CD4-positive, alpha-beta T cell treated with Interleukin-15 for 1 hour (primary cell): ENCODE measurements around the gene KIF25.

Experiments
- DNase-seq: peaks from one replicate; pipeline ENCODE4 v3.0.0-alpha.2; 2020

The KIF25 gene

GRCh38 chr6:168053086-168053956, 55.9 kb downstream of the KIF25 start:
- no peak for DNase-seq

GRCh38 chr6:168053957-168054471, 56.5 kb downstream of the KIF25 start:
- no peak for DNase-seq

- no peak for DNase-seq
Observed at GRCh38 chr6:168054765-168055560, 57.5 kb downstream of the KIF25 start.

- no peak for DNase-seq
Observed at GRCh38 chr6:168055696-168056489, 58.4 kb downstream of the KIF25 start.

GRCh38 chr6:168056892-168057527, 59.5 kb downstream of the KIF25 start:
- DNase-seq: no peak

GRCh38 chr6:168057836-168058235, 60.4 kb downstream of the KIF25 start:
- DNase-seq: no peak

- DNase-seq: no peak
Observed at GRCh38 chr6:168058691-168059551, 61.5 kb downstream of the KIF25 start.

- DNase-seq: no peak
Observed at GRCh38 chr6:168060521-168060931, 63.1 kb downstream of the KIF25 start.

GRCh38 chr6:168061269-168062210, 64.1 kb downstream of the KIF25 start:
- DNase-seq: no peak

GRCh38 chr6:168062346-168063289, 65.1 kb downstream of the KIF25 start:
- no peak for DNase-seq

- no peak for DNase-seq
Observed at GRCh38 chr6:168063431-168063830, 66.0 kb downstream of the KIF25 start.

GRCh38 chr6:168064226-168064807, 66.8 kb downstream of the KIF25 start:
- DNase-seq: no peak

GRCh38 chr6:168067081-168067759, 69.7 kb downstream of the KIF25 start:
- no peak for DNase-seq

- no peak for DNase-seq
Observed at GRCh38 chr6:168070804-168071203, 73.3 kb downstream of the KIF25 start.

GRCh38 chr6:168071620-168072019, 74.1 kb downstream of the KIF25 start:
- no peak for DNase-seq

GRCh38 chr6:168072261-168072660, 74.8 kb downstream of the KIF25 start:
- no peak for DNase-seq

- DNase-seq: no peak
Observed at GRCh38 chr6:168072730-168073129, 75.3 kb downstream of the KIF25 start.
